HG03097 (cell line): ENCODE measurements around the gene GGTLC1.
"Not testable (repeated sequence)": the region's sequence is repeated elsewhere in the genome, so short reads cannot be mapped to it uniquely, and the experiment has no call there.

Experiments used
- ATAC-seq: cut with Tn5 transposase; IDR thresholded peaks from one replicate; pipeline ENCODE4 v1.9.1; 2021; ENCODE audit not compliant: unreplicated experiment, low FRiP score

Gene GGTLC1

DNA sequence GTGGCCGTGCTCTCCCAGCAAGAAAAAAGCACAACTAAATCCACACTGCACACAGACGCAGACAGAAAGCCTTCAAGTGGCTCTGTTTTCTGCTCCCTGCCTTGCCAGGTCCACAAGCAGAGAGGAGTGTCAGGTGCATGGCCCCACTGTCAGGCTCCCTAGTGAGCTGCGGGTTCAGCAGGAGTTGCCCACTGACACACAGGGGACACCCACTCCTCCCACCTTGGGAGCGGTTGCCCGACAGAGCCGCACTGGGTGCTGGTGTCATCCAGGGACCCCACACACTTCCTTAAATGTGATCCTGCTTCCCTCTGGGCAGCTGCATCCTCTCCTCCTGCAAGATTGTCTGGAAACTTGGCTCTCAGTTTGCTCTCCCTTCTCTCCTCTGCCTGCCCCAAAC, 6.7 kb upstream of the GGTLC1 start:
- not testable (repeated sequence) for ATAC-seq

DNA sequence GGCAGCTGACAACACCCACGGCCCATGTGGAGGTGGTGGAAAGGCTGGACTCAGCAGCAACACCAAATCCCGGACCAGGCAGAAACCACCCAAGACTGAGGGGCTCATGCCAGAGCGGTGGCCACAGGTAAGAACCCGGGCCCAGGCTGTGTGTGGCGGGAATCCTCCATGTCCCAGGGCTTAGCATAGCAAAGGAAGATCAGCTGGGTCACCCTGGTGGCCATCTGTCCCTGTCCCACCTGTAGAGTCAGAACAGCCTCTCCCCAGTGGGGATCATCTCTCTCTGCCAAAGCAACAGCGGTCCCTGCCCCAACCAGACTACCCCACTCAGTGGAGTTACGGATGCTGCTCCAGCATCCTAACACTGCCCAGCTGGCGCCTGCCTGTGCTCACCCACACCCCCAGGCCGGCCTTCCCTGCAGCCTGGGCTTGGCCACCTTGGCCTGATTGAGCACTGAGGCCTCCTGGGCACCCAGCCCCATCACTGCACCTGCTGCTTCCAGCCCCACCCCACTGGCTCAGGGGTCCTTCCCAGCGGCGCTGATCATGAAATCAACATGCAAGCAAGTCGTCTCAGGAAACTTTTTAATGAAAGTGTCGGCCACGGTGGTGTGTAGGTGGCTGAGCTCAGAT, 5.5 kb upstream of the GGTLC1 start:
- ATAC-seq: not testable (repeated sequence)

- not testable (repeated sequence) for ATAC-seq
Measured at GRCh38 chr20:23993440-23993839, 4.9 kb upstream of the GGTLC1 start.

- ATAC-seq: not testable (repeated sequence)
Measured at GRCh38 chr20:23990296-23990695, 1.7 kb upstream of the GGTLC1 start.

DNA sequence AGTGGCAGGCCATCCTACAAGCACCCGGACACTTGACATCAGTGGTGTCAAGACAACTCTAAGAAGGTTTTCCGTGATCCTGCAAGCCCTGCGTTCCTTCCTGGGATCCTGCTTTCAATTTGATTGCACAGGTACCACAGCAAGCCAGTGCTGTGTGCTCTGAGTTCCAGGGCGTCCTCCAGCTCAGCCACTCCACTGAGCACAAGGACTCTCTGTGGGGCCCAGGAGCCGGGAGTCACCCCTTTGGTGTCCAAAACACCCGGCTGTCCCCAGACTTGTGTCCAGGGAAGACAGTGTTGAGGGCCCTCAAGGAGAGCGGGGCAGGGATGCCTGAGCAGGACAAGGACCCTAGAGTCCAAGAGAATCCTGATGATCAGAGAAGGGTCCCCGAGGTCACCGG, 387 bp upstream of the GGTLC1 start:
- not testable (repeated sequence) for ATAC-seq

- not testable (repeated sequence) for ATAC-seq
Measured at GRCh38 chr20:23986716-23987115, 1.9 kb downstream of the GGTLC1 start.

GRCh38 chr20:23986310-23986709, 2.3 kb downstream of the GGTLC1 start:
- not testable (repeated sequence) for ATAC-seq

DNA sequence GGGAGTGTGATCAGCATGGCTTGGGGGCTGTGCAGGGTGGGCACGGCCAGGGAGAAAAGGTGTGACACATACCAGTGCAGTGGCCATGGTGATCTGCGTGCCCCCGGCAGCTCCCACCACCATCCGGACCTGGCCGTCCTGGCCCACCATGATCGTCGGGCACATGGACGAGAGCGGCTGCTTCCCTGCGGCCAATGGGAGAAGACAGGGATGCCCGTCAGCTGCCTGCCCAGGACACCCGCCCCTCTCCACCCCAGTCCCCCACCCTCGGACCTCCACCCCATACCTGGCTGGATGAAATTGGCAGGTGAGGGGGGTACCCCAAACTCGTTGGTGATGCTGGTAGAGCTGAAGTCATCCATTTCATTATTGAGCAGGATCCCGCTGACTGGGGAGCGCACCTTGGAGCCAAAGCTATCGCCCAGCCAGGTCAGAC, 2.8 kb downstream of the GGTLC1 start:
- not testable (repeated sequence) for ATAC-seq

GRCh38 chr20:23985066-23985789, 3.4 kb downstream of the GGTLC1 start:
- not testable (repeated sequence) for ATAC-seq

DNA sequence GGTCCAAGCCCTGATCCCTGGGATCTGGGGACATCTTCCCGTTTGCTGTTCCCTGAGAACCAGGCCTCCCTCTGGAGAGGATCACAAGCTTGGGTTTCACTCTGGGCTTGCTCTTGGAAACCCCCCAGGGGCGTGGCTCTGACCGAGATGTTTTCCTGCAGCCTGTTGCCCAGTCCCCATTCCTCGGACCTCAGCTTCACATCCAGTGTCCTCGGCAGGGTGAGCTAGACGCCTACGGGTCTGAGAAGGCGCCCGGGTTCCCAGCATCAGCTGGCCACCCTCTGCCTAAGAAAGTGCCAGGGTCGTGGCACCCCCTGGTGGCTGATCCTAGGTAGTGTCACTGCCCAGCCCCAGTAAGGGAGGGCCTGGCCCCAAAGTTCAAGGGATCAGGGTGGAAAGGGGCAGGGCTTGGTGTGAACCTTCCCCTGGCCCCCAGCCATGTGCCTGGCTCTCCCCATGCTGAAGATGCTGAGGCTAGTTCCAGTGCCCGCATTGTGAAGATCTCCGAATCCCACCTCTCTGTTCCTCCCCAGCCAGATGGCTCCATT, 4.0 kb downstream of the GGTLC1 start:
- ATAC-seq: not testable (repeated sequence)

- ATAC-seq: not testable (repeated sequence)
Measured at GRCh38 chr20:23982112-23983018, 6.2 kb downstream of the GGTLC1 start.

GRCh38 chr20:23981526-23981925, 7.1 kb downstream of the GGTLC1 start:
- not testable (repeated sequence) for ATAC-seq

DNA sequence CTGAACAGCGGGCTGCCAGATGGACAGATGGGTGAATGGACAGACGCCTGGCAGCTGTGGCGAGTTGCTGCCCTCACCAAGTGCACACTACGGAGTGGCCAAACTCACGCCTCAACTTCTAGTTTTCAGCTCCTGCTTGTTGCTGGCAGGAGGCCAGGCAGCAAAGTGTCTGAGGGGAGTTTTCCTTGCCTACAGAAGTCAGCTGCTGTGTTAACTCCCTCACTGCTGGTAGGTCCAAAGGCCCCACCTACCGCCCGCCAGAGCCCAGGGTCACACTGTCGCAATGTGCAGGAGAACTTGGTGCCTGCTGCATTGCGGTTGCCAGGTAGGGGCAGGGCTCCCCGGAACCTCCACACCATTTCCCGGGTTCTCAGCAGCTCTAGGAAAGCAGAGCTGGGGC, 7.6 kb downstream of the GGTLC1 start:
- ATAC-seq: not testable (repeated sequence)

- not testable (repeated sequence) for ATAC-seq
Measured at GRCh38 chr20:23979899-23980811, 8.4 kb downstream of the GGTLC1 start.

- not testable (repeated sequence) for ATAC-seq
Measured at GRCh38 chr20:23979380-23979779, 9.2 kb downstream of the GGTLC1 start.

- not testable (repeated sequence) for ATAC-seq
Measured at GRCh38 chr20:23978457-23978856, 10.1 kb downstream of the GGTLC1 start.

- ATAC-seq: no peak
Measured at GRCh38 chr20:23974966-23975365, 13.6 kb downstream of the GGTLC1 start.

- ATAC-seq: no peak
Measured at GRCh38 chr20:23971310-23971709, 17.3 kb downstream of the GGTLC1 start.

DNA sequence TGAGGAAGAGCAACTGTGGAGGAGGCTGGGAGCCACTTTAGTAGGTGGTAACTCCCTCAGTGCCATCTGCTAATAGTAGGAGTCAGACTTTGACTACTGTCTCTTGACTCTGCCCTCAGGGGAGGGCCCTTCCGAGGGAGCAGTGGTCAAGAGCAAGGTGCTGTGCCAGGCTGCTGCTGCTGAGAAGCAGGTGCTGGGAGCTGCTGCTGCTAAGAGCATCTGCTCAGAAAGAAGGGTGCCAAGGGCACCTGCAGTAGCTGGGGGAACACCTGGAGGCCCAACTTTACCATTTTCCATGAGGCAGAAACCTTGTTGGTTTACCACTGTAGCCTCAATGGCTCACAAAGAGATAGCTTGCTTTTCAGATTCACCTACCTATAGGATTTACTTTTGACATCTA, 18.5 kb downstream of the GGTLC1 start:
- ATAC-seq: no peak

DNA sequence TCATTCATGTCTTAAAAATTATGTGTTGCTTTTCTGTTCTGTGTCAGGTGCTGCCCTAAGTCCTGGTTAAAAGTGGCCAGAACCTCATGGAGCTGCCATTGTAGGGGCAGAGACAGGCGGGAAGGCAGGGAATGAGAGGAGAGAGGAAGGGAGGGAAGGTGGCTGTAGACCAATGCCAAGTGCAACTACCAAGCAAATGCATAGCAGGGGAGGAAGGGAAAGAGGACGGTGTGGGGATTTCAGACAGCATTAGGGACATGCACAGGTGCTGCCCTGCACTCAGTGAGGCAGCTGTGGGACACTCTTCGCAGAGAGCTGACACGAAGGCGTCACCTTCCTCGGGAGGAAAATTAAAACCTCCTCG, 21.0 kb downstream of the GGTLC1 start:
- ATAC-seq: no peak
